Activated naive CD4-positive, alpha-beta T cell treated with anti-CD3 and anti-CD28 coated beads, Interleukin-2, amount 50 U/mL, for 72 hours (primary cell): ENCODE results near the gene ARAP3. TPM values are rescaled to one million over a fixed set of nuclear protein-coding genes. Genes with fewer than 3 reads are reported as not detected.
"Not testable (repeated sequence)": the region's sequence is repeated elsewhere in the genome, so short reads cannot be mapped to it uniquely, and the experiment has no call there.

ENCODE experiments used
- ATAC-seq, 2 donors: fragments of 150-1000 bp; cut with Tn5 transposase; 2 replicates each; pipeline ENCODE4 v1.10.0; 2021; ENCODE audit warnings: mild to moderate bottlenecking in 2 of 2, moderate library complexity in 2 of 2
- DNase-seq, 2 donors: peaks; one replicate each; pipeline ENCODE4 v3.0.0; 2021 to 2022; ENCODE audit warnings: low spot score in 2 of 2
- H3K27ac Mint-ChIP-seq, 2 donors: one replicate each; pipeline ENCODE4 v1.8.0; 2022; ENCODE audit warnings: mild to moderate bottlenecking in 2 of 2, mixed read lengths in 2 of 2
- H3K36me3 Mint-ChIP-seq, 2 donors: one replicate each; pipeline ENCODE4 v1.8.0; 2022; ENCODE audit warnings: mixed read lengths in 2 of 2
- H3K9me3 Mint-ChIP-seq, 2 donors: one replicate each; pipeline ENCODE4 v1.8.0; 2022; ENCODE audit warnings: mixed read lengths in 2 of 2
- total RNA-seq, 2 donors: library from RNA; stranded (reverse); gene quantifications; one replicate each; pipeline ENCODE4 v1.2.3, GENCODE V29; 2022

ARAP3 gene
- total RNA-seq, 2 donors from 2014 or later = 2.7 to 8.3 TPM

GRCh38 chr5:141617682-141618029 lies 64.4 kb downstream of the ARAP3 start:
- Mint-ChIP-seq H3K27ac (peak overlapping the region; percentile 97 to 99), H3K9me3 (no peaks in the 10 kb centered on the region), H3K36me3 (peaks cover 22 to 41% of the 10 kb centered on the region in 2 donors)
- no peak for ATAC-seq
- DNase-seq = no peak

GRCh38 chr5:141617128-141617527 lies 64.9 kb downstream of the ARAP3 start:
- DNase-seq (no peak), ATAC-seq (no peak)
- H3K27ac Mint-ChIP-seq = peak overlapping the region; percentile 97 to 99
- H3K9me3 Mint-ChIP-seq = no peaks in the 10 kb centered on the region
- H3K36me3 Mint-ChIP-seq = peaks cover 22 to 44% of the 10 kb centered on the region in 2 donors

- no peaks in the 10 kb centered on the region for H3K9me3 Mint-ChIP-seq
- no peak for ATAC-seq
- peaks cover 22 to 35% of the 10 kb centered on the region in 2 donors for H3K36me3 Mint-ChIP-seq
- no peak for DNase-seq
- peak overlapping the region; percentile 45 to 97 for H3K27ac Mint-ChIP-seq
Measured at GRCh38 chr5:141615991-141616720, 65.9 kb downstream of the ARAP3 start.

GRCh38 chr5:141613344-141613743 lies 68.7 kb downstream of the ARAP3 start:
- no peak overlapping the region for H3K27ac Mint-ChIP-seq
- DNase-seq = no peak
- no peak for ATAC-seq
- H3K36me3 Mint-ChIP-seq = peaks cover 20 to 39% of the 10 kb centered on the region in 2 donors
- H3K9me3 Mint-ChIP-seq = no peaks in the 10 kb centered on the region

GRCh38 chr5:141611289-141611688 lies 70.7 kb downstream of the ARAP3 start:
- no peak for DNase-seq
- ATAC-seq = no peak
- Mint-ChIP-seq H3K27ac (peak overlapping the region; percentile 4 to 9), H3K36me3 (peaks cover 3 to 19% of the 10 kb centered on the region in 2 donors), H3K9me3 (no peaks in the 10 kb centered on the region)

- not testable (repeated sequence) for ATAC-seq, DNase-seq
- peaks cover 0 to 12% of the 10 kb centered on the region in 2 donors for H3K36me3 Mint-ChIP-seq
Measured at GRCh38 chr5:141609921-141610320, 72.1 kb downstream of the ARAP3 start.

GRCh38 chr5:141609044-141609443 lies 73.0 kb downstream of the ARAP3 start:
- peaks cover 0 to 12% of the 10 kb centered on the region in 2 donors for H3K36me3 Mint-ChIP-seq
- ATAC-seq (no peak), DNase-seq (no peak)
- H3K27ac Mint-ChIP-seq = no peak overlapping the region
- no peaks in the 10 kb centered on the region for H3K9me3 Mint-ChIP-seq

More at GRCh38 chr5:141609921-141610320, 72.1 kb downstream of the ARAP3 start:
- H3K27ac Mint-ChIP-seq = peak overlapping the region in 1 of 2 donors; percentile 56
- H3K9me3 Mint-ChIP-seq = not testable (repeated sequence)

- DNase-seq = no peak
- H3K9me3 Mint-ChIP-seq = no peaks in the 10 kb centered on the region
- H3K36me3 Mint-ChIP-seq = peaks cover 0 to 12% of the 10 kb centered on the region in 2 donors
- ATAC-seq = no peak
- H3K27ac Mint-ChIP-seq = peak overlapping the region; percentile 29 to 82
Measured at GRCh38 chr5:141608557-141608956, 73.5 kb downstream of the ARAP3 start.

- Mint-ChIP-seq H3K27ac (peak overlapping the region; percentile 29 to 82), H3K36me3 (peaks cover 0 to 12% of the 10 kb centered on the region in 2 donors), H3K9me3 (no peaks in the 10 kb centered on the region)
- no peak for ATAC-seq
- DNase-seq = no peak
Measured at GRCh38 chr5:141608046-141608445, 74.0 kb downstream of the ARAP3 start.

GRCh38 chr5:141605523-141606277 lies 76.3 kb downstream of the ARAP3 start:
- Mint-ChIP-seq H3K9me3 (no peaks in the 10 kb centered on the region), H3K36me3 (peaks cover 0 to 5% of the 10 kb centered on the region in 2 donors), H3K27ac (peak overlapping the region; percentile 83)
- ATAC-seq (peak; percentile 91 to 94), DNase-seq (peak; percentile 52 to 64)

GRCh38 chr5:141603923-141604717 lies 77.9 kb downstream of the ARAP3 start:
- DNase-seq = no peak
- ATAC-seq = peak; percentile 46 to 78

More at GRCh38 chr5:141603923-141604717, 77.9 kb downstream of the ARAP3 start:
- Mint-ChIP-seq H3K36me3 (no peaks in the 10 kb centered on the region), H3K27ac (peak overlapping the region; percentile 80 to 87), H3K9me3 (no peaks in the 10 kb centered on the region)

Other genes with a start within 250 kb of the ARAP3 start
- under 1 TPM in 1 of 2 donors, not detected in 1; 0.19 TPM for gene PCDHGC3, start 206.3 kb downstream of the ARAP3 start, total RNA-seq
- not detected for gene PCDHGC4, start 197.2 kb downstream of the ARAP3 start, total RNA-seq
- not detected for gene PCDHGC5, start 193.1 kb downstream of the ARAP3 start, total RNA-seq
- gene DIAPH1, start 63.2 kb downstream of the ARAP3 start, total RNA-seq = 100 to 1,000 TPM; 184 to 216 TPM
- gene HDAC3, start 45.4 kb downstream of the ARAP3 start, total RNA-seq = 100 to 1,000 TPM in 1 of 2 donors, 10 to 100 TPM in 1; 70.7 to 110 TPM
- gene RELL2, start 45.2 kb downstream of the ARAP3 start, total RNA-seq = 10 to 100 TPM; 22.2 to 34.2 TPM
- 10 to 100 TPM; 44.9 to 62.9 TPM for gene FCHSD1, start 30.8 kb downstream of the ARAP3 start, total RNA-seq
- under 1 TPM in 1 of 2 donors, not detected in 1; 0.56 TPM for gene PCDH1, start 196.2 kb upstream of the ARAP3 start, total RNA-seq
- 100 to 1,000 TPM in 1 of 2 donors, 10 to 100 TPM in 1; 69.7 to 101 TPM for gene DELE1, start 241.6 kb upstream of the ARAP3 start, total RNA-seq